ENCODE results near the gene LMAN1L.
A peak's percentile ranks its signal among the peaks of the same experiment; 100 is the strongest.

Gene LMAN1L

DNA sequence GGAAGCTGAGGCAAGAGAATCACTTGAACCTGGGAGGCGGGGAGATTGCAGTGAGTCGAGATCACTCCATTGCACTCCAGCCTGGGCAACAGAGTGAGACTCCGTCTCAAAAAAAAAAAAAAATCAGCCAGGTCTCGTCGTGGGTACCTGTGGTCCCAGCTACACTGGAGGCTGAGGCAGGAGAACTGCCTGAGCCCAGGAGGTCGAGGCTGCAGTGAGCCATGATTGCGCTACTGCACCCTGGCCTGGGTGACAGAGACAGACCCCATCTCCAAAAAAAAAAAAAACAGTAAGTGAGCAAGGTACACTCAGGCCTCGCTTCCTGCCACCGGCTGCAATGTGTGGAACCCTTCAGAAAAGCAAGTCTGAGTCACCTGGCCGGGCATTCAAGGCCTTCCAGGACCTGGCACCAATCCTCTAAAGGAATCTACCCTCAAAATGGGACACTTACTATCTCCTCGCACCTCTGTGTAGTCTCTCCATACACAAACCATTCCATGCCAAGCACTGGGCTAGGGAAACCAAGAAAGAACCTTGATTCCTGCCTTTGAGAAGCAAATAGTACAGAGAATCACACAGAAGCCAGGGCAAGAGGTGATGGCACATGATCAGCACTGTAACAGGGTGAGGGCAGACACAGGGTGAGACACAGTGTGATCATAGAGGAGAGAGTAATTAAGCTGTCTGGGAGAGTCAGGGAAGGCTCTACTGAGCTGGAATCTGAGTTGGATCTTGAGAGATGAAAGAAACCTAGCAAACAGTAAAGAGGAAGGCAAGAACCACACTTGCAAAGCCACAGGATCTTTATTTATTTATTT is 50.8 kb downstream of the LMAN1L start:
- no peak for DNase-seq

DNA sequence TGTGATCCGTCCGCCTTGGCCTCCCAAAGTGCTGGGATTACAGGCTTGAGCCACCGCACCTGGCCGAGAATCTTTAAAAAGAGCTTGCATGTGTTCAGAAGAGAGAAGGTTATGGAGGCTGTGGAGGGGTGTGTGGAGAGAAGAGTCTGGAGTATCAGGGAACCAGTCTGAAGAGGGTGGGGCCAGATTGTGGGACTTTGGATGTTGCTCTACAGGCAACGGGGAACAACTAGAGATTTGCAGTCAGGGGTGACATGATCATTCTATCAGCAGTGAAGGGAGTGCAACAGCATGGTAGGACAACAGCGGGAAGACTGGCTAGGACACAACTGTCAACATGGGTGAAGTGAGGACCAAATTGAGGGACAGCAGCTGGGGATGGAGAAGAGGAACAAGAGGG is 51.7 kb downstream of the LMAN1L start:
- DNase-seq, result no peak

DNA sequence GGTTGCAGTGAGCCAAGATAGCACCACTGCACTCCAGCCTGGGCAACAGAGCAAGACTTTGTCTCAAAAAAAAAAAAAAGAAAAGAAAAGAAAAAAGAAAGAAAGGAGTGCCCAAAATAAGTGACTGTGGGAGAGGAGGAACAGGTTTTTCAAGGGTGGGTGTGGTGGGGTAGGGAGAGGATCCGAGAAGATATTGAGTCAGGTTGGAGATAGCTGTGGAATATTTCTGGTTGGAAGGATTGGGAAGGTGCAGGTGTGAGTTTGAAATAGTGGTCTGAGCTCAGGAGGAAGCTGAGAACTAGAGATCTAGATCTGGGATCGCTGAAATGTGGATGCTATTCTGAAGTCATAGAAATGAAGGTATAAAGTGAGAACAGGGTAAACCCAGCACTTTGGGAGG is 52.7 kb downstream of the LMAN1L start:
- DNase-seq, result no peak

DNA sequence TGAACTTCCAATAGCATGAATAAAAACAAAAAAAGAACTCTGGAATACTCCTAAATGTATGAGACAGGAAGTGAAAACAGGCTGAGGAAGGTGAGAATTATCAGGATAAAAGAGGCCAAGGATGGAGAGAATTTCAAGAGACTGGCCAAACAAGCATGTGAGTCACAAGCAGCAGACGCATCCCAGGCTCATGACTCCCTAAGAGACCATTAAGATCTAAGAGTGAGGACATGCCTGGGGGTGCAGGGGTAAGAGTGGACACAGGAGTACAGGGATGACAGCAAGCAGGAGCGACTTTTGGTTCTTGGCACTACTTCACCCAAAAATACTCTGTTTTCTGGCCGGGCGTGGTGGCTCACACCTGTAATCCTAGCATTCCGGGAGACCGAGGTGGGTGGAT is 53.5 kb downstream of the LMAN1L start:
- no peak for DNase-seq

DNA sequence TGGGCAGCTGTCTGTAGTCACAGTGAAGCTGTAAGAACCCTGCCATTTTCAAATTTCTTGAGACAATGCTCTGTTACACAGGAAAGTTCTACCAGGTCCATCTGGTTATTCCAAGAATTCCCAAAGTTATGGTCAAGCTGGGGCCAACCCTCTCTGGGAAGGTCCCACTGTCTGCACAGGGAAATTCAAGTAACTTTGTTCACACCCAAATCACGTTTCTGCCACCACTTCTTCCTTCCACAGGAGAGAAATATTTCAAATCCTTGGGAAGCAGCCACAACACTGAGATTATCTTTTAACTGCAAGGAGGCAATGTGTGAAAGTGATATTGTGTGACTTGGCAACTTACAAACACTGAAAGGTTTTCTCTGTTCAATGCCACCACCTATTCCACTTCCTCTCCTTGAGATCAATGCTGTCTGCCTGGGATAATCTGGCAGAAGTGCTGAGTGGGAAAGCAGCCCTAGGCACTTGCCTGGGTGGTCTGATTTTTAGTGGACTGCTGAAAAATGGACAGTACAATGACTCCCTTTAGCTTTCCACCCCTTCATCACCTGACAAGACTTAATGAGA is 54.9 kb downstream of the LMAN1L start:
- no peak for DNase-seq

DNA sequence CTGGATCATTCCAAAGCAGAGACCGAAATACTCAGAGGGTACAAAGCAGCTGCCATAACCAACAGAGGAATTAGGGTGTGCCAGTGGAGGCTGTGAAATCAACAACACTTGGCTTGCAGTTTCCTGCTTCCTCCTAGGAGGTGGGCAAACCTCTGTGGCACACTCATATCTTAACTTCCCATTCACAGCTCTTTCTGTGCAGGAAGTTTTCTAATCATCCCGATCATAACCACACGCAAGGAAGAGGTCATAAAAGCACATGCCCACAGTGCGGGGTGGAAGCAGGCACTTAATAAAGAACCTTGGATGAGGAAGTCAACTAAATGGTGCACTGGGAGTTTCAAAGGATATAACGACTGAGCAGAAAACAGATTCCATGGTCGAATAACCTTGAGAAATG is 55.4 kb downstream of the LMAN1L start:
- DNase-seq, result no peak

DNA sequence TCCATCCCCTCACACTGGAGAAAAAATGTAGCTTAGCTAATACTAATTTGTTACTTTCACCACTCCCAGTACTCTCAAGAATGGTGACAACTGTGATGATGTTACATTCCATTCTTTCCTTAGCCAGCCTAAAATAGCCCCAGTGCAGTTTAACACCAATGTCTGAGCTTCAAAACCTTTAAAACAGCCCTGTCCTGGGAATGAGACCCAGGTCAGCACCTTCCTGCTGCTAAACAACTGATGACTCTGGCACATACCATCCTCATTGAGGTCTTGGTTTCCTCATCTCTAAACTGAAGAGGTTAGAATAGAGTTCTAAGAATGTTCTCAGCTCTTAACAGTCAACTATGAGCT is 56.7 kb downstream of the LMAN1L start:
- DNase-seq, result no peak

DNA sequence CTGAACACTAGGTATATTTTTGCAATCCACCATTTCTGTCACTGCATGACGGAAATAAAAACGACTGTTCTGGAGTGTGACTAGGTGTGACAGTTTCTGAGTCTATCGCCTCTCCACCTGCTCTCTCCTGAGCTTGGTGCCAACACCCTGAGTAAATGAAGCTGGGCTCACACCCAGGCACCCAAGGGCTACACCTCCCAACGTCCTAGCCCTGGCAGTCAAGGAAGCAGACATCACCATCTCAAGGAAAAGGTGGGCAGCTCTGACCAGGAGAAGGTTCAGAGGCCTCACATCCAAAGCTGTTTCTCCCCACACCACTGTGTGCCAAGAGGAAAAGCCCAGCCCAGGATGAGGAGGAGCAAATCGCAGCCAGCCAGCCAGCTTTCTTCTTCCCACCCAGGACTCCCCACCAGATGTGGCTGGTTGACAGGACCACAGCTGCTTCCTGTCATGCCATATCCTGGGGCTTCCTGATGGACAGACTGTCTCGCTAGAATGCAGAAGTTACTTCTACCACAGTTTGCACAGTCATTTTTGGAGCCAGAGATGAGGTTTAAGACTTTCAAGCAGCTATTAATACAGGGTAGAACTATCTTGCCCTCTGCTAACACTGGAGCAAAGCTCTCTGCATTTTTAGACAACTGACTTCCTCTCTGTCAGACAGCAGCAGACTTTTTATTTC is 57.2 kb downstream of the LMAN1L start:
- DNase-seq, result no peak

DNA sequence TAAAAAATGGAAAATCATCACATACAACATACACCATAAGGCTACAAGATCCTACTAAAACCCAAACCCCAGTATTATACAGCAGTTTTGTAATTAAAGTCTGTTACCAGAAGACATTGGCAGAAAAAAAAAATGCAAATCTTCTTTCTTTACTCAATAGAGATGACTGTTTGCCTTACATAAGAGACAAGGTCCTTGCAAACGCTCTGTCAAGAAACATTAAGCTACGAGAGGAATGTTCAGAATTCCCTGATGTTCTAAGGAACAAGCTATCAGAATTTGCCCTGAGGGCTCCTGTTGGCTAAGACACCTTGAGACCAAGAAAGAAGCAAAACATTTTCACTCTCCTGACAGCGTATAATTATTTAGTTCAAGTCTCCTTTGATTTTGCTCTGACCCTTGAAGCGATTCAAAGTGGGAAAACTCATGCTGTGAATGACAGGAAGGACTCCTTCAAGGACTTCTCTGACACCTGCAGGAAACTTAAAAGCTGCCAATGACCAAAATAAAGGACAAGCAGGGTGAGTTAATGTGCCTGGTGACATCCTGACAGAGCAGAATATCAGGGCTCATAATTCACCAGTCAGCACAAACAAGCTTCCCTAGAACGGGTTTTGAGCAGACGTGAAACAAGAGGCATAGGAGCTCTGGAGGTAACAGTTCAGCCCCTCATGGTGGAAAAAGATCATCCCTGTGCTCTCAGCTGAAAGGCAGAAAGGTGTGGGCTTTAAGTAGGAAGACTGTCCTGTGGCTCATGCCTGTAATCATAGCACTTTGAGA is 58.0 kb downstream of the LMAN1L start:
- DNase-seq, result no peak

DNA sequence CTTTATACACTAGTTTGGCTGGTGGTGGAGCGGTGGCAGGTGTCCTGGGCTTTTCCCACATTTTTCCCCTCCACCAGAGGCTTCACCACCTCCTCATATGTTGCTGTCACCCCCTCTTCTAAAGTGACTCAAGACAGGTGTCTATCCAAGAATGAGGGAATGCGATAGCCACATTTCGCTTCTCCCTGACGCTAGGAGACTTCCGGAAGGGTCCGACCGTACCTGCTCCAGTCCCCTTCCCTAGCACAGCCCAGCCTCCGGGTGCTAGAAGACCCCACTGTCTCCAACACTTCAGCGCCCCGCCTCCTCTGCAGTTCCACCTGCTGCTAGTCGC is 60.0 kb downstream of the LMAN1L start:
- no peak for DNase-seq

DNA sequence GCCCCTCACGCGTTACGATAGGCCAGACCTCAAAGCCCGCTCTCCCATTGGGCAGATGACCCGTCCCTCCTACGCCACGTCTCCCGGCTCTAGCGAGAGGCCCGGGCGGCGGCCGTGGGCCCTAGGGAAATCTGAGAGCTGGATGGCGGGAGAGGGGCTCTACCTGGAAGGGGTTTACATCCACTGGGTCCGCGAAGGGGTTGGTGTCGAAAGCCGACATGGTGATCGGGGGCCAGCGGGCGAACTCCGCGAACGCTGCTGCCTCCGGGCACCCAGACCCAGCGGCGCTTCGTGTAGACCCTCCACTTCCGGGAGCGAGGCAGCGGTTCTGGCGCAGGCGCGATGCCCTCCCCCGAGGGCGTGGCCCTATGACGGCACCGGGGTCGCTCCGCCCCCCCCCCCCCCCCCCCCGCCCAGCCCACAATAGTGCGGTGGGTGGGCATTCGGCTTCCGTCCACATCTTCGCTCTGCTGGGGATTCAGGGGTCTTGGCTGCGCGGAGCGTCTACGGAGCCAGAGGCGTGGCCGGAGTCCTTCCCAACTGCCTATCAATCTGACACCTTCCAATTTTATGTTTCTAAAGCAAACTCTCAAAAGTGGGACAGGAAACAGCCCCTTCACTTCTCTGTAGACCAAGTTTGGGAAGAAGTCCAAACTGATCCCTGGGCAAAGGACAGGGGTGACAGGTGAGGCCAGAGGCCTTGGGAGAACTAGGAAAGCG is 60.6 kb downstream of the LMAN1L start, which contains the start of gene SCAMP2:
SCAMP2 (minus strand) TSS at position 330 of the 720 bp plus-strand sequence; CDS start at position 220, 110 bp downstream.
- DNase-seq, result peak; percentile 61 to 91

DNA sequence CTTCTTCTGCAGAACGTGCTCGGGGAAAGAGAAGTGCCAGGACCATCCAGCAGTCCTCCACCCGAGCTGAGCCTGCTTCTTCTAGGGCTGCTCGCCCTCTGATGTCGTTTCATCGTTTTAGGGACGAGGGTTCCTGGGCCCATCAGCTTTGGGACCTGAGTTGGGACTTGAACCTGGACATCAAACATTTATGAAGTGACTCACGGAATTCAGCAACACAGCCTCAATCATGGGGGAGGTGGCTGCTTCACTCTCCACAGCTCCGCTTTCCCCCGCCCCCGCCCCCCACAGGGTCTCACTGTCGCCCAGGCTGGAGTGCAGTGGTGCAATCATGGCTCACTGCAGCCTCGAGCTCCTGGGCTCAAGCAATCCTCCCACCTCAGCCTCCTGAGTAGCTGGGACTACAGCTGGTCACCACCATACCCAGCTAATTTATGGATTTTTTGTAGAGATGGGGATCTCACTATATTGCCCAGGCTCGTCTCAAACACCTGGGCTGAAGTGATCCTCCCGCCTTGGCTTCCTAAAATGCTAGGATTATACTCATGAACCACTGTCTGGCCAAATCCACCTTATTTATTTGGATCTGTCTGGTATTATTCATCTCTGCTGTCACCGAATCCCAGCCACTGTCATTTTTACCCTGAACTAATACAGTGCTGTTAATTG is 61.3 kb downstream of the LMAN1L start:
- DNase-seq, result peak in 1 of 2 experiments; percentile 26
